Endothelial cell of umbilical vein (primary cell): ENCODE results near the gene CRISPLD2. TPM values are rescaled to one million over a fixed set of nuclear protein-coding genes. Genes with fewer than 3 reads are reported as not detected.

Source experiments
- BruUV-seq: library from RNA; stranded (reverse); fragments of 400-500 nt; replicated peaks from 2 replicates; lab custom pipeline; 2021; lab: Mats Ljungman, UMichigan
- CTCF ChIA-PET: fragments of 300-600, 350-600 bp; sonication (Branson Sonifier 250); formaldehyde crosslinking; loops from one replicate; lab custom pipeline; 2021; ENCODE audit warnings: antibody characterized with exemption, inconsistent platforms; lab: Charles Lee
- POLR2A ChIA-PET: fragments of 300-600, 350-600 bp; sonication (Branson Sonifier 250); formaldehyde crosslinking; loops from one replicate; lab custom pipeline; 2021; ENCODE audit warnings: antibody characterized with exemption, inconsistent platforms; lab: Charles Lee
- DNase-seq: peaks from one replicate; pipeline ENCODE4 v3.0.0-alpha.2; 2011; ENCODE audit warnings: low read depth, low spot score
- FAIRE-seq: peaks from 2 replicates; lab custom pipeline; 2011; peaks lifted over from hg19 to GRCh38; lab: Jason Lieb, UNC
- H2AFZ ChIP-seq: 2 replicates; pipeline ENCODE4 v1.6.0; 2012; ENCODE audit warnings: low read depth, low read length, control low read depth, inconsistent platforms
- H3K27ac ChIP-seq: 2 replicates; pipeline ENCODE4 v1.5.1; 2011; ENCODE audit warnings: low read depth, mild to moderate bottlenecking, control low read depth, low read length, moderate library complexity; ENCODE audit not compliant: insufficient read depth
- H3K27me3 ChIP-seq, 2 experiments: 2 replicates each; pipeline versions ENCODE4 v1.6.0 to v1.6.1; 2011; ENCODE audit warnings: low read length in 2 of 2, mixed read lengths in 1 of 2; ENCODE audit not compliant: control insufficient read depth in 2 of 2, insufficient read depth in 2 of 2
- H3K36me3 ChIP-seq, 2 experiments: 2 replicates in 1 of 2; 3 replicates in 1 of 2; pipeline ENCODE4 v1.5.1; 2011; ENCODE audit warnings: low read length in 2 of 2, mild to moderate bottlenecking in 1 of 2, moderate library complexity in 1 of 2; ENCODE audit not compliant: control insufficient read depth in 2 of 2, insufficient read depth in 2 of 2; ENCODE audit errors: extremely low read depth in 1 of 2
- H3K4me1 ChIP-seq: 3 replicates; pipeline ENCODE4 v1.5.1; 2011; ENCODE audit warnings: mild to moderate bottlenecking, low read length; ENCODE audit not compliant: control insufficient read depth, insufficient read depth; ENCODE audit errors: extremely low read depth
- H3K4me2 ChIP-seq: 2 replicates; pipeline ENCODE4 v1.6.1; 2011; ENCODE audit warnings: low read length, control low read depth, mixed read lengths; ENCODE audit not compliant: insufficient read depth
- H3K4me3 ChIP-seq, 3 experiments: fragments of 200-600 bp in 1 of 3; sonication (generic), shearing (Covaris generic) in 1 of 3; replicated peaks in 1 of 3; 2 replicates each; pipeline ENCODE4 v1.5.1; 2011 to 2016; ENCODE audit warnings: control low read depth in 3 of 3, low read length in 3 of 3, mild to moderate bottlenecking in 2 of 3, inconsistent platforms in 1 of 3, low read depth in 1 of 3, moderate library complexity in 1 of 3; ENCODE audit not compliant: insufficient read depth in 1 of 3
- H3K79me2 ChIP-seq: 2 replicates; pipeline ENCODE4 v1.6.0; 2012; ENCODE audit warnings: low read length, inconsistent platforms; ENCODE audit not compliant: control insufficient read depth, insufficient read depth
- H3K9ac ChIP-seq: replicated peaks from 2 replicates; pipeline ENCODE3; 2011; ENCODE audit warnings: low read length, control low read depth; ENCODE audit not compliant: insufficient read depth; ENCODE audit errors: extremely low read depth
- H3K9me1 ChIP-seq: replicated peaks from 3 replicates; pipeline ENCODE4 v1.6.0; 2011; ENCODE audit warnings: mild to moderate bottlenecking, low read length; ENCODE audit not compliant: control insufficient read depth, insufficient read depth; ENCODE audit errors: extremely low read depth
- H3K9me3 ChIP-seq: replicated peaks from 2 replicates; pipeline ENCODE4 v1.5.1; 2012; ENCODE audit warnings: low read length, inconsistent platforms; ENCODE audit not compliant: control insufficient read depth, insufficient read depth
- H4K20me1 ChIP-seq: replicated peaks from 2 replicates; pipeline ENCODE3; 2011; ENCODE audit warnings: mild to moderate bottlenecking, low read length; ENCODE audit not compliant: control insufficient read depth, insufficient read depth; ENCODE audit errors: extremely low read depth
- EZH2 ChIP-seq: IDR thresholded peaks from 2 replicates; pipeline ENCODE4 v1.6.1; 2012; ENCODE audit warnings: borderline replicate concordance, low read depth, mild to moderate bottlenecking, moderate library complexity, low read length, inconsistent platforms; ENCODE audit not compliant: severe bottlenecking
- FOS ChIP-seq: IDR thresholded peaks from 2 replicates; pipeline ENCODE4 v1.6.1; 2011; ENCODE audit warnings: mild to moderate bottlenecking, low read length, moderate library complexity, borderline replicate concordance; ENCODE audit not compliant: insufficient read depth
- GATA2 ChIP-seq: IDR thresholded peaks from 2 replicates; pipeline ENCODE4 v1.7.0; 2011; ENCODE audit warnings: low read depth, mild to moderate bottlenecking, moderate library complexity, mixed read lengths, low read length; ENCODE audit not compliant: insufficient read length, insufficient read depth
- JUN ChIP-seq: IDR thresholded peaks from 2 replicates; pipeline ENCODE4 v1.6.1; 2011; ENCODE audit warnings: borderline replicate concordance, low read depth; ENCODE audit not compliant: insufficient read length, insufficient read depth
- MYC ChIP-seq: IDR thresholded peaks from one replicate; pipeline ENCODE4 v1.6.1; 2011; ENCODE audit warnings: mild to moderate bottlenecking, low read depth, low read length
- POLR2A ChIP-seq: IDR thresholded peaks from 2 replicates; pipeline ENCODE4 v1.6.1; 2012; ENCODE audit warnings: low read depth, mild to moderate bottlenecking, control low read depth, low read length
- POLR2AphosphoS5 ChIP-seq: IDR thresholded peaks from 2 replicates; pipeline ENCODE4 v1.6.1; 2012; ENCODE audit warnings: low read depth, mild to moderate bottlenecking, control low read depth, low read length, moderate library complexity; ENCODE audit not compliant: insufficient read depth
- dilution Hi-C: fragments of 300-500 bp; cut with MboI; formaldehyde crosslinking; loops from one replicate; pipeline ENCODE4 v1.15.0; 2019; ENCODE audit warnings: low sequenced_read_pairs; ENCODE audit not compliant: extremely low pct_ligation_motif_present
- intact Hi-C: fragments of 100-400 bp; cut with micrococcal nuclease; formaldehyde crosslinking; loops from one replicate; pipeline ENCODE4 v1.10.0; 2022
- polyA plus RNA-seq, 4 experiments: library from polyadenylated mRNA; depleted of rRNA in 3 of 4; stranded (reverse) in 3 of 4; unstranded in 1 of 4; fragments of >200 nt; gene quantifications; 2 replicates each; pipeline versions ENCODE4 v1.2.1 to v1.2.3, GENCODE V29; 2011 to 2012; ENCODE audit warnings: missing spikeins in 1 of 4
- total RNA-seq: library from RNA; stranded (reverse); gene quantifications from 2 replicates; pipeline ENCODE4 v1.2.3, GENCODE V29; 2021
- TF ChIP-seq, protein P1 (sequence below), 2 donors: IDR thresholded peaks; 1 replicate in 1 of 2; 2 replicates in 1 of 2; pipeline ENCODE4 v1.5.1; 2011; ENCODE audit warnings: low read length in 2 of 2, mild to moderate bottlenecking in 2 of 2, moderate library complexity in 2 of 2, control low read depth in 1 of 2, inconsistent platforms in 1 of 2, low read depth in 1 of 2; ENCODE audit not compliant: insufficient read depth in 1 of 2; ENCODE audit errors: extremely low read depth in 1 of 2
- TF ChIP-seq, protein P2 (sequence below): IDR thresholded peaks from 2 replicates; pipeline ENCODE4 v1.6.1; 2011; ENCODE audit not compliant: insufficient read depth, insufficient read length

Gene CRISPLD2
- total and polyA plus RNA-seq, 2 donors (not counting 3 experiments of a cell fraction or from before 2014, with no cell fraction given) = 0.14 to 0.73 TPM

- H2AFZ ChIP-seq = no peak overlapping the region
- FAIRE-seq (no peak), DNase-seq (no peak)
- no peaks in the 10 kb centered on the region for H4K20me1 ChIP-seq
- H3K27ac ChIP-seq = no peak overlapping the region
- H3K9ac ChIP-seq = no peak overlapping the region
- H3K4me2 ChIP-seq = no peak overlapping the region
- TF ChIP-seq FOS = no peak
- no peak for TF ChIP-seq EZH2
- no peak for TF ChIP-seq MYC
- no peak for TF ChIP-seq POLR2A
- TF ChIP-seq GATA2 = no peak
- ChIA-PET CTCF (no interaction called here), POLR2A (no interaction called here)
- dilution Hi-C loops = no loop called here
- H3K36me3 ChIP-seq = no peaks in the 10 kb centered on the region
- H3K9me3 ChIP-seq = no peaks in the 10 kb centered on the region
- no TSS peak for BruUV-seq
- intact Hi-C loops = no loop called here
- no peaks in the 10 kb centered on the region for H3K4me1 ChIP-seq
- H3K4me3 ChIP-seq = no peak overlapping the region
- H3K79me2 ChIP-seq = no peaks in the 10 kb centered on the region
- no peaks in the 10 kb centered on the region for H3K9me1 ChIP-seq
- H3K27me3 ChIP-seq = no peaks in the 10 kb centered on the region
Observed at GRCh38 chr16:84827897-84828296, 8.1 kb downstream of the CRISPLD2 start.

DNA sequence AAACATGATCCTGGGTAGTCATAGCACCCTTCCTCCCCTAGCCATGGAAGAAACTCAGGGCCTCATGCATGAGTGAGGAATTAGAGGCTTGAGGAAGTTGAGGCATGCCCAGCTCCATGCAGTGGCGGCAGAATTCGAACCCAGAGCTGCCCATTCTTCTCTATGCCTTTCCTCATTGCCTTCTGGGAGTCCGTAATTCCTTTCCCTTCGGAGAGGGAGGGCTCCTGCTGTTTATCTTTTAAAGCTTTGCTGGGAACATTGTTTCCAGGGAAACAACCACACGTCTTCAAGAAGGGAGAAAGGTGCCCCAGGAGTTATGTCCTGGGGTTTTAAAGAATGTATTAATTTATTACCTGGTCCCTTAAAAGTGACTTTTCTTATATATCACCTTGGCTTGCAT, 8.5 kb downstream of the CRISPLD2 start:
- intact Hi-C loops = no loop called here
- TF ChIP-seq POLR2A = no peak
- no peak for TF ChIP-seq MYC
- TF ChIP-seq, protein P1, sequence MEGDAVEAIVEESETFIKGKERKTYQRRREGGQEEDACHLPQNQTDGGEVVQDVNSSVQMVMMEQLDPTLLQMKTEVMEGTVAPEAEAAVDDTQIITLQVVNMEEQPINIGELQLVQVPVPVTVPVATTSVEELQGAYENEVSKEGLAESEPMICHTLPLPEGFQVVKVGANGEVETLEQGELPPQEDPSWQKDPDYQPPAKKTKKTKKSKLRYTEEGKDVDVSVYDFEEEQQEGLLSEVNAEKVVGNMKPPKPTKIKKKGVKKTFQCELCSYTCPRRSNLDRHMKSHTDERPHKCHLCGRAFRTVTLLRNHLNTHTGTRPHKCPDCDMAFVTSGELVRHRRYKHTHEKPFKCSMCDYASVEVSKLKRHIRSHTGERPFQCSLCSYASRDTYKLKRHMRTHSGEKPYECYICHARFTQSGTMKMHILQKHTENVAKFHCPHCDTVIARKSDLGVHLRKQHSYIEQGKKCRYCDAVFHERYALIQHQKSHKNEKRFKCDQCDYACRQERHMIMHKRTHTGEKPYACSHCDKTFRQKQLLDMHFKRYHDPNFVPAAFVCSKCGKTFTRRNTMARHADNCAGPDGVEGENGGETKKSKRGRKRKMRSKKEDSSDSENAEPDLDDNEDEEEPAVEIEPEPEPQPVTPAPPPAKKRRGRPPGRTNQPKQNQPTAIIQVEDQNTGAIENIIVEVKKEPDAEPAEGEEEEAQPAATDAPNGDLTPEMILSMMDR (IDR thresholded peaks at IDR 0.05; ENCODE audit: extremely low read depth in 1 of 2, insufficient read depth in 1 of 2, low read depth in 1 of 2, low read length in 2 of 2) = no peak
- TF ChIP-seq FOS = no peak
- TF ChIP-seq GATA2 = no peak
- TF ChIP-seq EZH2 = no peak
- TF ChIP-seq JUN = no peak
- TF ChIP-seq POLR2AphosphoS5 = no peak
- TF ChIP-seq, protein P2, sequence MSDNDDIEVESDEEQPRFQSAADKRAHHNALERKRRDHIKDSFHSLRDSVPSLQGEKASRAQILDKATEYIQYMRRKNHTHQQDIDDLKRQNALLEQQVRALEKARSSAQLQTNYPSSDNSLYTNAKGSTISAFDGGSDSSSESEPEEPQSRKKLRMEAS = no peak
- CTCF ChIA-PET = no interaction called here
- H3K9ac ChIP-seq = no peak overlapping the region
- H2AFZ ChIP-seq = no peak overlapping the region
- dilution Hi-C loops = no loop called here
- no peaks in the 10 kb centered on the region for H3K36me3 ChIP-seq
- no peak overlapping the region for H3K4me3 ChIP-seq
- H3K79me2 ChIP-seq = no peaks in the 10 kb centered on the region
- no peak for FAIRE-seq
- H3K4me1 ChIP-seq = no peaks in the 10 kb centered on the region
- no peaks in the 10 kb centered on the region for H3K9me3 ChIP-seq
- H3K9me1 ChIP-seq = no peaks in the 10 kb centered on the region
- no peak for DNase-seq
- no peak overlapping the region for H3K4me2 ChIP-seq
- H3K27me3 ChIP-seq = no peaks in the 10 kb centered on the region
- H3K27ac ChIP-seq = no peak overlapping the region
- H4K20me1 ChIP-seq = no peaks in the 10 kb centered on the region
- no TSS peak for BruUV-seq
- POLR2A ChIA-PET = no interaction called here
